ENCODE measurements around the gene CACNA1E.

CACNA1E gene

DNA sequence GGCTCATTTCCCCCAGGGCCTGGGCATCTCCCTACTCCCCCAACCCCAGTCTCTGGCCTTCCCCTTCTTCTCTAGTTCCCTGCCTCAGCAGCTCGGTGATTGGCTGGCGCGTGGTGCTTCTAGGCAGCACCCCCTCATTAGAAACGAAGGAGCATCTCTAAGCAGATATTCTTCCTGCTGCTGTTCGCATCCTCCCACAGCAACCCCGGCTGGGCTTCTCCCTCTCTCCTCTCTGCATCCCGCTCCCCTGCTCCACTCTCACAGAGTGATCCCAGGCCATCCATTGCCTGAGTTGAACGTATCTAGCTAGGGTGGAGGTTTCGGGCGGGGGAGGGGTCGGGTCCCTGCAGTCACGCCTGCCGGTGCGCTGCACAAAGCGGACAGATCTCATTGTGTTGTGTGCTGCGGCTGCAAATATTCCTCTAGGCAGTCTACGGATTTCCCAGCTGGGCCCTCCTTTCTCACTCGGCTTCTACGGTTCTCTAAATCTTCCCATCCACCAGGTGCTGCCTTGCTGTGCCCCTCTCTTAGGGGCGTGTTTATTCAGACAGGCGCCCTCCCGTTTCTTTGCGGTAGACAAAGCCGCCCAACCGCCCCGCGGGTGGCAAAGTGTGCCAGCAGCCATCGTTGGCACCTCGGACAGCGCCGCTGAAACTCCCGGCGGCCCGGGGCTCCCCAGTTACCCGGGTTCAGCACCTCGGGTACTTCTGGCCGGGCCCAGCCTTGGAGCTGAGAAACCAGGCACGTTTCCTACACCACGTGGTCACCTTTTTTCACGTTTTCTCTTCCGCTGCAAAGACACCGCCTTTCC, 2.2 kb downstream of the CACNA1E start:
- H3K4me3 ChIP-seq (ENCODE audit: low read depth, low read length): peak overlapping the region; percentile 54
- H3K4me1 ChIP-seq (ENCODE audit: control insufficient read depth, insufficient read depth, low read length): peaks cover 2% of the 10 kb centered on the region
- H3K9ac ChIP-seq (ENCODE audit: low read depth, low read length): no peak overlapping the region
- H3K36me3 ChIP-seq (ENCODE audit: control insufficient read depth, insufficient read depth, low read length): no peaks in the 10 kb centered on the region
- H3K9me3 ChIP-seq (ENCODE audit: control insufficient read depth, insufficient read depth, low read length): no peaks in the 10 kb centered on the region
- peaks cover 83% of the 10 kb centered on the region for H3K27me3 ChIP-seq (ENCODE audit: control insufficient read depth, insufficient read depth, low read length)

DNA sequence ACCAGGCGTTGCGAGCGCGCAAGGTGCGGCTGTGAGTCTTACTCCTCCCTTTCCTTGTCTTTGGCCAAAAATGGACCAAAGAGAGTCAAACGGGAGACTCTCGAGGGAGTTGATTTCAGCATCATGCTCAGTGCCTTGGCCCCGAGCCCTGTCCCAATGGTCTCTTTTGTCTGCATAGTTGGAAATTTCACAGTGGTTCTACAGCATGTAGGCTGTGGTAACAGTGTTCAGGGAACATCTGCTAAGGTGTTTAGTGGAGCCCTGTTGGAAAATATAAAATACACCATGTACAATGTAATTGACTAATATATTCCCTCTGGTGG, 2.7 kb downstream of the CACNA1E start:
- Histone ChIP-seq H3K36me3 (ENCODE audit: control insufficient read depth, insufficient read depth, low read length) (no peaks in the 10 kb centered on the region), H3K27me3 (ENCODE audit: control insufficient read depth, insufficient read depth, low read length) (peaks cover 80% of the 10 kb centered on the region), H3K9ac (ENCODE audit: low read depth, low read length) (no peak overlapping the region), H3K9me3 (ENCODE audit: control insufficient read depth, insufficient read depth, low read length) (no peaks in the 10 kb centered on the region), H3K4me1 (ENCODE audit: control insufficient read depth, insufficient read depth, low read length) (peaks cover 2% of the 10 kb centered on the region), H3K4me3 (ENCODE audit: low read depth, low read length) (peak overlapping the region; percentile 54)

DNA sequence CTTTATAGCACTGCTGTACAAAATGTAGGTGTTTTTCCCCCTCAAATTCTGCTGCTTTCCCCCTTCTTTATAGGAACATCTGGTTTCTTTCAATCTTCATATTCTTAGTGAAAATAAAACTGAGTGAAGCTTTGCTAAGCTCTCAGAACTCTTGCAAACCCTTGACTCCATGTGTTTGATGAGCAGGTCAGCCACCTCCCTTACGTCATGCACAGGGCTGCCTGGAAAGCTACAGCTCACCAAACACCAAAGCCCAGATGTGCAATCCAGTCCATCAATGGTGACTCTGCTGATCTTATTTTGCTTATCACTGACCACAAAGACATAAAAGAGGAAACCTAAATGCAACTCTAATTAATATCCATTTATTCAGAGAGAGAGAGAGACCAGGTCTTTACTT, 5.5 kb downstream of the CACNA1E start:
- H3K27me3 ChIP-seq (ENCODE audit: control insufficient read depth, insufficient read depth, low read length): peaks cover 55% of the 10 kb centered on the region

DNA sequence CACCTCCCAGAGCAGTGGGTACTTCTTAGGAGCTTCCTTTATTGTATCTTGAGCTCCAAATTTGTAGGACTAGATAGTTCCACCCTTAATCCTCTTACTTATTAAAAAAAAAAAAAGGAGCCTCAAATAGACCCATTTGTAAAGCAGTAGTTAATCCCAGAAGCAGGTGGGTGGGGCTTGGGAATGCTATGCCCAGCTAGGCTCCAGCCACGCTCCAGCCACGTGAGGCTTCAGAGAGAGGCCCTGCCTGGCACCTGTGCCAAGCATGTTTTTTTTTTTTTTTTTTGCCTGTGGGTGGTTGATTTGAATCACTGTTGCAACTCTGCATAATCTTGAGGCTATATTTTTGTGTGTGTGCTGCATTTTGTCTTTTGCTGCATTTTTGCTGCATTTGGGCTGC, 7.0 kb downstream of the CACNA1E start:
- H3K9ac ChIP-seq (ENCODE audit: low read depth, low read length): no peak overlapping the region
- no peaks in the 10 kb centered on the region for H3K9me3 ChIP-seq (ENCODE audit: control insufficient read depth, insufficient read depth, low read length)
- H3K36me3 ChIP-seq (ENCODE audit: control insufficient read depth, insufficient read depth, low read length): no peaks in the 10 kb centered on the region
- no peak overlapping the region for H3K4me3 ChIP-seq (ENCODE audit: low read depth, low read length)
- no peaks in the 10 kb centered on the region for H3K4me1 ChIP-seq (ENCODE audit: control insufficient read depth, insufficient read depth, low read length)
- H3K27me3 ChIP-seq (ENCODE audit: control insufficient read depth, insufficient read depth, low read length): peaks cover 40% of the 10 kb centered on the region

More for the DNA sequence above, 5.5 kb downstream of the CACNA1E start:
- H3K4me3 ChIP-seq (ENCODE audit: low read depth, low read length): no peak overlapping the region
- no peaks in the 10 kb centered on the region for H3K36me3 ChIP-seq (ENCODE audit: control insufficient read depth, insufficient read depth, low read length)
- no peak overlapping the region for H3K9ac ChIP-seq (ENCODE audit: low read depth, low read length)
- no peaks in the 10 kb centered on the region for H3K9me3 ChIP-seq (ENCODE audit: control insufficient read depth, insufficient read depth, low read length)
- H3K4me1 ChIP-seq (ENCODE audit: control insufficient read depth, insufficient read depth, low read length): peaks cover 2% of the 10 kb centered on the region

DNA sequence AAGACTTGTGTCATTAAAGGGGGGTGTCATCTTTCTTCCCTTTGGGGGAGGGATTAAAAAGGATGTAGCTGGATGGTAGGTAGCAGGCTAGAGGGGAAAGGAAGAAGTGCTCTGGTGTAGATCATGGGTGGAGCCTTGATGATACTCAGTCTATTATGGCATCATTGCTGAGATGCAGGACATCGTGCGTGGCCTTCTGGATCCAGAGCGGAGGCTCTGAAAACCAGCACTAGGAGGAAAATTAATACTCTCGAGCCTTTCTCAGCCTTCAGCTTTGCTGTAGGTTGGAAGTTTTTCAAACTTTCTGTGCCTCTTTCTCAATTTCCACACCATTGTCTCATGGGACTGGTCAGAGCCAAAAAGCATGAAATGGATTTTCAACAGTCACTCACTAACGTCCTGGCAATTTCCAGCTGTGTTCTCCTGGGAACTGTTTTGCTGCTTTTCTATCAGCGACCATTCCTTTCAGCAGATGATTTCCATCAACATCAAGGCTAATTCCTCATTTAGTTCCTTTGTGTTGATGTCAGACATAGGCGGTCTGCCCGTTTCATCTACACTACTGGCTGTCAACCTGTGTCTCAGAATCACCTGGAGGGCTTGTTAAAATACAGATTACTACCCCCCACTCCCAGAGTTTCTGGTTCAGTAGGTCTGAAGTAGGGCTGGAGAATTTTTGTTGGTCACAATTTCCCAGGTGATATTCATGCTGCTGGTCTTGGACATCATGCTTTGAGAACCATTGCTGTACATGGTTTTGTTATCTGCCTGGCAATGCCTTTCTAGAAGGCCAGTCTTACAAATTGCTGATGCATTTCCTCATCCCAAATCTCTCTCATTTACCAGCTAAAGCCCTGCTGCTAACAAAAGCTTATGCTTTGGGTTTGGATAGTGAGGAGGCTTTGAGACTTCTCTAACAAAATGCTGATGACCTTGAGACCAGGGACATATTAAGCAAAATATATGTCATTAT, 7.7 kb downstream of the CACNA1E start:
- Histone ChIP-seq H3K4me3 (ENCODE audit: low read depth, low read length) (no peak overlapping the region), H3K9me3 (ENCODE audit: control insufficient read depth, insufficient read depth, low read length) (no peaks in the 10 kb centered on the region), H3K27me3 (ENCODE audit: control insufficient read depth, insufficient read depth, low read length) (peaks cover 33% of the 10 kb centered on the region), H3K9ac (ENCODE audit: low read depth, low read length) (no peak overlapping the region), H3K36me3 (ENCODE audit: control insufficient read depth, insufficient read depth, low read length) (no peaks in the 10 kb centered on the region), H3K4me1 (ENCODE audit: control insufficient read depth, insufficient read depth, low read length) (no peaks in the 10 kb centered on the region)

DNA sequence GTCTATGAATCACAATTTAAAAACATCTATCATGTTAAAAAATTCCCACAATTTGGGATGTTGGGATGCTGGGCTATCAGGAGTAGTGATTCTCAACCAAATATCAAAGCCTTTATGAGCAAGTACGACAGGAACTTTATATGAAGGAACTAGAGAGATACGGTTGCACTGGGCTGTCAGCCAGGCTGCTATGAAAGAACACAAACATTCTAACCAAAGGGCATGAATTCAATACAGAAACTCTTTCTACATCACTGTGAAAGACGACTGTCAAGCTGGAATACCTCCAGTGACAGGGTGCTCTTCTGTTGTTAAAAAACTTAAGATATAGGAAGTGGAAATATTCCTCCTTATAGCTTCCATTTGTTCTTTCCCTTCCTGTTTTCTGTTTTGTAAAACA, 9.8 kb downstream of the CACNA1E start:
- Histone ChIP-seq H3K9ac (ENCODE audit: low read depth, low read length) (no peak overlapping the region), H3K9me3 (ENCODE audit: control insufficient read depth, insufficient read depth, low read length) (no peaks in the 10 kb centered on the region), H3K27me3 (ENCODE audit: control insufficient read depth, insufficient read depth, low read length) (peaks cover 12% of the 10 kb centered on the region), H3K4me1 (ENCODE audit: control insufficient read depth, insufficient read depth, low read length) (no peaks in the 10 kb centered on the region), H3K36me3 (ENCODE audit: control insufficient read depth, insufficient read depth, low read length) (no peaks in the 10 kb centered on the region), H3K4me3 (ENCODE audit: low read depth, low read length) (no peak overlapping the region)

- H3K9ac ChIP-seq (ENCODE audit: low read depth, low read length): no peak overlapping the region
- no peaks in the 10 kb centered on the region for H3K4me1 ChIP-seq (ENCODE audit: control insufficient read depth, insufficient read depth, low read length)
- no peak overlapping the region for H3K4me3 ChIP-seq (ENCODE audit: low read depth, low read length)
- peaks cover 6% of the 10 kb centered on the region for H3K27me3 ChIP-seq (ENCODE audit: control insufficient read depth, insufficient read depth, low read length)
- no peaks in the 10 kb centered on the region for H3K9me3 ChIP-seq (ENCODE audit: control insufficient read depth, insufficient read depth, low read length)
- no peaks in the 10 kb centered on the region for H3K36me3 ChIP-seq (ENCODE audit: control insufficient read depth, insufficient read depth, low read length)
Measured at GRCh38 chr1:181493885-181494284, 10.6 kb downstream of the CACNA1E start.

DNA sequence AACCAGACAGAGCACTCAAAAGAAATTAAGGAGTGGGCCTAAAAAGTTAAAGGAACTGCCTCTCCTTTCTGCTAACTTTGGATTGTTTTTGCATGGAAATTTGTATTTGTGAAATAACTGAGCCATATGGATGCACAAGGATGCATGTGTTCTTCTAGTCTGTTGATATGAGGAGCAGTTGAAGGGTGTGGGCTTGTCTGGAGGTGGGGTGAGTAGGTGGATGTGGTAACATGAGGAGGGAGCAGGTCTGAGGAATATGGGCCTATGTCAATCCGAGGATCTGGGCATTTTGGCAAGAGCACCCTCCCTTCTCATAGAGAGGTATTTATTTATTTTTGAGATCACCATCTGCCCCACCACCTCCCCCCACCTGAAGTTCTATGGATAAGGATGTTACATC, 13.4 kb downstream of the CACNA1E start:
- H3K9ac ChIP-seq (ENCODE audit: low read depth, low read length): no peak overlapping the region
- no peaks in the 10 kb centered on the region for H3K36me3 ChIP-seq (ENCODE audit: control insufficient read depth, insufficient read depth, low read length)
- H3K27me3 ChIP-seq (ENCODE audit: control insufficient read depth, insufficient read depth, low read length): no peaks in the 10 kb centered on the region

GRCh38 chr1:181497870-181498269, 14.6 kb downstream of the CACNA1E start:
- no peaks in the 10 kb centered on the region for H3K27me3 ChIP-seq (ENCODE audit: control insufficient read depth, insufficient read depth, low read length)
- no peak overlapping the region for H3K4me3 ChIP-seq (ENCODE audit: low read depth, low read length)
- H3K9ac ChIP-seq (ENCODE audit: low read depth, low read length): no peak overlapping the region
- no peaks in the 10 kb centered on the region for H3K4me1 ChIP-seq (ENCODE audit: control insufficient read depth, insufficient read depth, low read length)
- no peaks in the 10 kb centered on the region for H3K36me3 ChIP-seq (ENCODE audit: control insufficient read depth, insufficient read depth, low read length)
- H3K9me3 ChIP-seq (ENCODE audit: control insufficient read depth, insufficient read depth, low read length): no peaks in the 10 kb centered on the region

More for the DNA sequence above, 13.4 kb downstream of the CACNA1E start:
- Histone ChIP-seq H3K9me3 (ENCODE audit: control insufficient read depth, insufficient read depth, low read length) (no peaks in the 10 kb centered on the region), H3K4me1 (ENCODE audit: control insufficient read depth, insufficient read depth, low read length) (no peaks in the 10 kb centered on the region), H3K4me3 (ENCODE audit: low read depth, low read length) (no peak overlapping the region)

- no peaks in the 10 kb centered on the region for H3K9me3 ChIP-seq (ENCODE audit: control insufficient read depth, insufficient read depth, low read length)
- no peaks in the 10 kb centered on the region for H3K27me3 ChIP-seq (ENCODE audit: control insufficient read depth, insufficient read depth, low read length)
- H3K4me3 ChIP-seq (ENCODE audit: low read depth, low read length): no peak overlapping the region
- H3K4me1 ChIP-seq (ENCODE audit: control insufficient read depth, insufficient read depth, low read length): no peaks in the 10 kb centered on the region
- no peaks in the 10 kb centered on the region for H3K36me3 ChIP-seq (ENCODE audit: control insufficient read depth, insufficient read depth, low read length)
- H3K9ac ChIP-seq (ENCODE audit: low read depth, low read length): no peak overlapping the region
Measured at GRCh38 chr1:181499825-181500224, 16.5 kb downstream of the CACNA1E start.

DNA sequence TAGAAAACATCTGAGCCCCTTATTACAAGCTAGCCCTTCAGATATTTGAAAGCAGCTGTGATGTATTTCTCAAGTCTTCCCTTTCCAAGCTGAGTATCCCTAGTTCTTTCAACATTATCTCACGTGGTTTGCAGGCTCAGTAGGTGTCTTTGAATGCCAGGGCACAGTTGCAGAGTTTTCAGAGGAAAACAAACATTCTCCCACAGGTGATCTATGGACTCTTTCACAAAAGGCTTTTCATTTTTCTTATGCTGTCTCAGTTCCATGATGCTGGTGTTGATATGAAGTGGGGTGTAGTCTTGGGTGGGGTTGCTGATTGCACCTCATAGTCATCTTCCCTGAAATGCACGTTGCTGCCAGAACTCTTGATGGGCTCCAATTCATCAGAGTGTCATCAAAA, 17.3 kb downstream of the CACNA1E start:
- H3K9me3 ChIP-seq (ENCODE audit: control insufficient read depth, insufficient read depth, low read length): no peaks in the 10 kb centered on the region
- H3K36me3 ChIP-seq (ENCODE audit: control insufficient read depth, insufficient read depth, low read length): no peaks in the 10 kb centered on the region
- H3K9ac ChIP-seq (ENCODE audit: low read depth, low read length): no peak overlapping the region
- H3K27me3 ChIP-seq (ENCODE audit: control insufficient read depth, insufficient read depth, low read length): no peaks in the 10 kb centered on the region
- H3K4me3 ChIP-seq (ENCODE audit: low read depth, low read length): no peak overlapping the region
- H3K4me1 ChIP-seq (ENCODE audit: control insufficient read depth, insufficient read depth, low read length): no peaks in the 10 kb centered on the region

DNA sequence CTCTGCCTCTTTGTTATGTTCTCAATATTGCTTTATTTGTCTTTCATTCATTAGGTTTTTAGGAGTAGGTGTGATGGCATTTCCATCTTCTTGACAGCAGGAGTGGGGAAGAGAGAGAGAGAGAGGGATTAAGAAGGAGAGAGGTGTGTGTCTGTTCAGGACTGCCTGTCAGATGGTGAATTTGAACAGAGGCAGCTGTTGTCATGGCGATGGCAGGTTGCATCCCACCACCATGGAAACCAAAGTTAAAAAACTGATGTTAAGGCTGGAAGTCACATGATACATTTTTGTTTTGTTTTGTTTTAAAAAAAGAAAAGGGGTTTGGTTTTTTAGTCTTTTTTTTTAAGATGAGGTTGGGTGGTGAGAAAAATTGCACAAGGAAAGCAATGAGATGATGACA, 18.3 kb downstream of the CACNA1E start:
- Histone ChIP-seq H3K27me3 (ENCODE audit: control insufficient read depth, insufficient read depth, low read length) (no peaks in the 10 kb centered on the region), H3K36me3 (ENCODE audit: control insufficient read depth, insufficient read depth, low read length) (no peaks in the 10 kb centered on the region), H3K4me3 (ENCODE audit: low read depth, low read length) (no peak overlapping the region), H3K4me1 (ENCODE audit: control insufficient read depth, insufficient read depth, low read length) (no peaks in the 10 kb centered on the region), H3K9me3 (ENCODE audit: control insufficient read depth, insufficient read depth, low read length) (no peaks in the 10 kb centered on the region), H3K9ac (ENCODE audit: low read depth, low read length) (no peak overlapping the region)

All from iPS-15b (cell line).